RWPE2 (cell line): ENCODE measurements around the gene OSTN.

Experiments
- ATAC-seq: fragments of 200-7000 bp; cut with Tn5 transposase; 3 replicates; pipeline ENCODE4 v1.9.1; 2021; ENCODE audit warnings: low read depth
- DNase-seq: peaks from one replicate; pipeline ENCODE4 v3.0.0-alpha.2; 2020; ENCODE audit warnings: low spot score
- H3K27ac ChIP-seq: fragments of 450-650 bp; 2 replicates; pipeline ENCODE4 v1.5.1; 2017; ENCODE audit warnings: mild to moderate bottlenecking; ENCODE audit not compliant: poor library complexity, severe bottlenecking
- H3K27me3 ChIP-seq: fragments of 250-450 bp; sonication (Bioruptor Pico); 2 replicates; pipeline ENCODE4 v1.5.1; 2021; ENCODE audit warnings: mild to moderate bottlenecking, moderate library complexity; ENCODE audit not compliant: insufficient read depth, poor library complexity, severe bottlenecking
- H3K36me3 ChIP-seq: fragments of 250-450 bp; sonication (Bioruptor Pico); 2 replicates; pipeline ENCODE4 v1.5.1; 2020; ENCODE audit warnings: low read depth, mild to moderate bottlenecking, moderate library complexity
- H3K4me1 ChIP-seq: fragments of 250-450 bp; sonication (Bioruptor Pico); 2 replicates; pipeline ENCODE4 v1.5.1; 2021; ENCODE audit warnings: mild to moderate bottlenecking, moderate library complexity; ENCODE audit not compliant: insufficient read depth, poor library complexity, severe bottlenecking
- H3K4me3 ChIP-seq: fragments of 250-450 bp; sonication (Bioruptor Pico); 2 replicates; pipeline ENCODE4 v1.5.1; 2021; ENCODE audit warnings: mild to moderate bottlenecking, moderate library complexity; ENCODE audit not compliant: severe bottlenecking
- H3K9me3 ChIP-seq: fragments of 250-450 bp; sonication (Bioruptor Pico); 2 replicates; pipeline ENCODE4 v1.5.1; 2021; ENCODE audit warnings: mild to moderate bottlenecking, moderate library complexity; ENCODE audit not compliant: severe bottlenecking
- TF ChIP-seq, protein P1 (sequence below): fragments of 450-650 bp; IDR thresholded peaks from one replicate; pipeline ENCODE4 v1.5.1; 2017; ENCODE audit warnings: mild to moderate bottlenecking, moderate library complexity; ENCODE audit not compliant: poor library complexity, severe bottlenecking

The OSTN gene

DNA sequence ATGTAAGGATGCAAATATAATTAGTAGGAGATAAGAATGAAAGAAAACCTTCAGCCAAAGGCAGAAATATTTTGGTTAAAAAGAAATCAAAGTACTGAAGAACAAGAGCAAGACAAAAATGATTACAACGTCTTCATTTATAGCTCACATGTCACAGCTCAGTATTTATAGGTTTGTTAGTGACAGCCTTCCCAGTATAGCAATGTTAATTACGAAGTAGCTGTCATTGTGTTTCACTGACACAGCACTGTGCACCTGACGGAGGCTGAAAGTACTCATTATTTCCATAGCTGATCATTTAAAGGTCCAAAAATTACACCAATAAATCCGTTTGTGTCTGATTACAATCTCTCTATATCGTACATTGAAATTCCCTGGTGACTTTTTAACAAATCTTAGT is 561 bp upstream of the OSTN start:
- Histone ChIP-seq H3K4me1 (no peaks in the 10 kb centered on the region), H3K27me3 (no peaks in the 10 kb centered on the region), H3K27ac (no peak overlapping the region), H3K4me3 (no peak overlapping the region), H3K36me3 (no peaks in the 10 kb centered on the region), H3K9me3 (no peaks in the 10 kb centered on the region)
- TF ChIP-seq, protein P1, sequence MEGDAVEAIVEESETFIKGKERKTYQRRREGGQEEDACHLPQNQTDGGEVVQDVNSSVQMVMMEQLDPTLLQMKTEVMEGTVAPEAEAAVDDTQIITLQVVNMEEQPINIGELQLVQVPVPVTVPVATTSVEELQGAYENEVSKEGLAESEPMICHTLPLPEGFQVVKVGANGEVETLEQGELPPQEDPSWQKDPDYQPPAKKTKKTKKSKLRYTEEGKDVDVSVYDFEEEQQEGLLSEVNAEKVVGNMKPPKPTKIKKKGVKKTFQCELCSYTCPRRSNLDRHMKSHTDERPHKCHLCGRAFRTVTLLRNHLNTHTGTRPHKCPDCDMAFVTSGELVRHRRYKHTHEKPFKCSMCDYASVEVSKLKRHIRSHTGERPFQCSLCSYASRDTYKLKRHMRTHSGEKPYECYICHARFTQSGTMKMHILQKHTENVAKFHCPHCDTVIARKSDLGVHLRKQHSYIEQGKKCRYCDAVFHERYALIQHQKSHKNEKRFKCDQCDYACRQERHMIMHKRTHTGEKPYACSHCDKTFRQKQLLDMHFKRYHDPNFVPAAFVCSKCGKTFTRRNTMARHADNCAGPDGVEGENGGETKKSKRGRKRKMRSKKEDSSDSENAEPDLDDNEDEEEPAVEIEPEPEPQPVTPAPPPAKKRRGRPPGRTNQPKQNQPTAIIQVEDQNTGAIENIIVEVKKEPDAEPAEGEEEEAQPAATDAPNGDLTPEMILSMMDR: no peak
- ATAC-seq: no peak
- DNase-seq: no peak

DNA sequence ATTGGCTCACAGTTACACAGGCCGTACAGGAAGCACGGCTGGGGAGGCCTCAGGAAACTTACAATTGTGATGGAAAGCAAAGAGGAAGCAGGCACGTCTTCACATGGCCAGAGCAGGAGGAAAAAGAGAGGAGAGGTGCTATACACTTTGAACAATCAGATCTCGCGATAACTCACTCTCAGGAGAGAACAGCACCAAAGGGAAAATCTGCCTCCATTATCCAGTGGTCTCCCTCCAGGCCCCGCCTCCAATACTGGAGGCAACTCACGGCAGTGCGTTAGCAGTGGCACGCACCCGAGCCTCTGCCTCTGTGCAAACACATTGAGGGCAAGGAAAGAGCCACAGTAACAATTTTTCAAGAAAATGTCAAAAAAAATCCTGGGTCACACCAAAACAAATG is 11.0 kb downstream of the OSTN start:
- DNase-seq: no peak
- TF ChIP-seq, protein P1: no peak
- no peaks in the 10 kb centered on the region for H3K4me1 ChIP-seq
- no peaks in the 10 kb centered on the region for H3K36me3 ChIP-seq
- H3K9me3 ChIP-seq: no peaks in the 10 kb centered on the region
- no peak overlapping the region for H3K4me3 ChIP-seq
- no peak overlapping the region for H3K27ac ChIP-seq
- no peak for ATAC-seq
- H3K27me3 ChIP-seq: no peaks in the 10 kb centered on the region

DNA sequence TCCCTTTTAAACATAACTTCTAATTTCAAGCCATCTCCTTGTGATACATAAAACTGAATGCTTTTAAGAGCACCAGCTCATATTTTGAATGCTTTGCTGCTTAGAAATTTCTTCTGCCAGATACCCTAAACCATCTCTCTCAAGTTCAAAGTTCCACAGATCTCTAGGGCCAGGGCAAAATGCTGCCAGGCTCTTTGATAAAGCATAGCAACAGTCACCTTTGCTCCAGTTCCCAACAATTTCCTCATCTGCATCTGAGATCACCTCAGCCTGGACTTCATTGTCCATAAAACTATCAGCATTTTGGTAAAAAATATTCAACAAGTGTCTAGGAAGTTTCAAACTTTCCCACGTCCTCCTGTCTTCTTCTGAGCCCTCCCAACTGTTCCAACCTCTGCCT is 17.5 kb downstream of the OSTN start:
- no peak overlapping the region for H3K4me3 ChIP-seq
- no peaks in the 10 kb centered on the region for H3K27me3 ChIP-seq
- no peaks in the 10 kb centered on the region for H3K4me1 ChIP-seq
- TF ChIP-seq, protein P1: no peak
- DNase-seq: no peak
- H3K9me3 ChIP-seq: no peaks in the 10 kb centered on the region
- no peak overlapping the region for H3K27ac ChIP-seq
- no peaks in the 10 kb centered on the region for H3K36me3 ChIP-seq
- ATAC-seq: no peak

DNA sequence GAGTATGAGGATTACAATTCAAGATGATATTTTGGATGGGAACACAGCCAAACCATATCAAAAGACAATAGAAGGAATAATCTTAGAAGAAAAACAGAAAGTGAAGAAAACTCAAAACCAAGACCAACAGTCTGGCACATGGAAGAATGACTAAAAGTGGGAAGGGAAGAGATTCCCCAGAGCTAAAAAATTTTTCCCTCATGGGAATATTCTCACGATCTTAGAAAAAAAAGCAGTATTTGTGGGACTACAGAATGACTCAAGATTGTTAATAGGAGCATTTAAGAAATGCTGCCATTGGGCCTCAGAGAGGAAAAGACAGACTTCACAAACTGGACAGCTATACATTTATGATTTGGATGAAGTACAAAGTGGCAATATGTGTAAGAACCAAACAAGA is 18.3 kb downstream of the OSTN start:
- Histone ChIP-seq H3K27ac (no peak overlapping the region), H3K36me3 (no peaks in the 10 kb centered on the region), H3K4me3 (no peak overlapping the region), H3K27me3 (no peaks in the 10 kb centered on the region), H3K4me1 (no peaks in the 10 kb centered on the region), H3K9me3 (no peaks in the 10 kb centered on the region)
- no peak for DNase-seq
- TF ChIP-seq, protein P1: no peak
- ATAC-seq: no peak

DNA sequence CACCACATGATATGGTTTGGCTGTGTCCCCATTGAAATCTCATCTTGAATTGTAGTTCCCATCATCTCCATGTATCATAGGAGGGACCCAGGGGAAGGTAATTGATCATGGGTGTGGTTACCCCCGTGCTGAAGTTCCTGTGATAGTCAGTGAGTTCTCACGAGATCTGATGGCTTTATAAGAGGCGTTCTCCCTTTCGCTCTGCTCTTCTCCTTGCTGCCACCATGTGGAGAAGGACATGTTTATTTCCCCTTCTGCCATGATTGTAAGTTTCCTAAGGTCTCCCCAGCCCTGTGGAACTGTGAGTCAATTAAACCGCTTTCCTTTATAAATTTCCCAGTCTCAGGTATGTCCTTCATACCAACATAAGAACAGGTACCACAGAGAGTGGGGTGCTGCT is 21.9 kb downstream of the OSTN start:
- ATAC-seq (no peak), DNase-seq (no peak)
- TF ChIP-seq, protein P1: peak; percentile 34
- no peaks in the 10 kb centered on the region for H3K4me1 ChIP-seq
- H3K4me3 ChIP-seq: no peak overlapping the region
- H3K27ac ChIP-seq: no peak overlapping the region
- H3K36me3 ChIP-seq: no peaks in the 10 kb centered on the region
- no peaks in the 10 kb centered on the region for H3K27me3 ChIP-seq
- no peaks in the 10 kb centered on the region for H3K9me3 ChIP-seq
